HG03439 (cell line): ENCODE results near the gene MACROD2.

Source experiments
- ATAC-seq: cut with Tn5 transposase; IDR thresholded peaks from one replicate; pipeline ENCODE4 v1.9.1; 2021; ENCODE audit warnings: mild to moderate bottlenecking, moderate library complexity; ENCODE audit not compliant: unreplicated experiment

MACROD2 gene

DNA sequence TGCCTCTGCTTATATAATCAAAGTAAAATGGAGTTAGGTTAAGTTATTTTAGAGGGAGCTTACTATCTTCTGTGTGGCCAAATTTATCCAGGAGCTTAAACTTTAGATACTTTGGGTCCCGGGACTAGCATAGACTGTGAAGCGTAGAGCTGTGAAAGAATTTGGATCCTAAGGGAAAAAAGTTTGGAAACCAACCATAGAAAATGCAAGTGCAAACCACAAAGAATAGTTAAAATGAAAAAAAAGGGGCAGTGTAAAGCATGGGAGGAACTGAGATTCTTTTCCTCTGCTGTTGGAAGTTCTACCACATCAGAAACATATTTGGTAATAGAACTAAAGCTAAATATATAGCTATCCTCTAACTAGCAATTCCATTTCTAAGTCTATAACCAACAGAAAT, 574.3 kb downstream of the MACROD2 start:
- no peak for ATAC-seq

DNA sequence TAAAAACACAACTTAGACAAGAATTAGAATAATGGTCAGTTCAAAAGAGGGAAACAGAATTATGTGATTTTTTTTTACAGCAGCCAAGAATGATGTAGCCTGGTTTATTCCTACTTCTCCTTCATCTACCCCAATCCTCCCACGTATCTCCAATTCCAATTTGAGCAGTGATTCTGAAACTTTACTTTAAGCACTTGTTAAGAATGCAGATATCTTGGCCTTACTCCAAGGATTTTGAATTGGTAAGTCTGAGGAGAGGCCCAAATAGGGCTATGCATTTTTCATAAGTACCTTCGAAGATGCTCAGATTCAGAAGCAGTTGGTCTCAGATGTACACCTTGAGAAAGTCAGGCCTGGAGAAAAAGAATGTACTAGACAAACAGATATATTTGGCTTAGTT, 575.5 kb downstream of the MACROD2 start:
- ATAC-seq: no peak

DNA sequence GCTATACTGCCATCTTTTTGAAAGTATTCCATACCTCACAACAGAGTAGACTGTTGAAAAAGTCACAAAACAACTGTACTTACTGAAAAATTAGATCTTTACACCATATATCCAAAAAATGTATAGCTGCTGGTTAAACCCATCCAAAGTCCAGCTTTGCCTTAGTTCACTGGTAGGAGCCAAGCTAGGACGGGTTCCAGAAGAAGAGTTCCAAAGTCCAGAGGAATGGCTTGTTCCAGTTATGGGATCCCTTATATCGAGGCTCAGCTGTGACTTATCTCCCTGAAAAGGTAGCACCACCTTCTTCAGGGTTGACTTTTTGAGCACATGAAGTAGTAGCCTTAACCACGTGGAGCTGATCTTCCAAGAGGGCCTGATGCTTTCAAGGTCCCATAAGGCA, 578.4 kb downstream of the MACROD2 start:
- no peak for ATAC-seq

DNA sequence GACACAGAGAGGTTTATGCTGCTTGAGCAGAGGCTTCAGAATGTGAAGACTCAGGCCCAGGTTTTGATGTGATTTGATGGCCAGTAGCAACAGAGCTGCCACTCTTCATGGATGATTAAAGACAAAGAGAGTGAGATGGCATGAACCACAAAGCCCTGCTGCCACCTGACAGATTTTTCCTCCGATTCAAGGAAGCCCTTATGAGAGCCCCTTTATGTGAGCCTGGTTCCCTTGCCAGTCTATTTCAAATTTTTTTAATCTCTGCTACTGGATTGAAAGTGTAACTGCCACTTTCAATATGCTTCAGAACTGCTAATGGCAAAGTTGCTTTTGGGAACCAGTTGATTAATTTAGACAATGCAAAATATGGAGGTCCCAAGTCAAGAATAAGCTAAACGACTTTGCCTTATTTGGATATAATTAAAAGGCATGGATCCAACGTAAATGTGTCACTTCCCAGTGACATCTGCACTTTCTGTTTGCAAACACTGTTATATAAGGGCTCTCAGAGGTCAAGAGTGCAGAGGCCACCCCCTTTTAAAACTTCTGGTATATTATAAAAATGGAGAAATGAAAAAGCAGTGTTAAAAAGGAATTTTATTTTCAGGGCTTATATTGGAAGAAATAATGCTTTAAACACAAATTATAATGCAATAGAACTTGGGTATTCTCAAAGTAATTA, 581.0 kb downstream of the MACROD2 start:
- ATAC-seq: no peak

DNA sequence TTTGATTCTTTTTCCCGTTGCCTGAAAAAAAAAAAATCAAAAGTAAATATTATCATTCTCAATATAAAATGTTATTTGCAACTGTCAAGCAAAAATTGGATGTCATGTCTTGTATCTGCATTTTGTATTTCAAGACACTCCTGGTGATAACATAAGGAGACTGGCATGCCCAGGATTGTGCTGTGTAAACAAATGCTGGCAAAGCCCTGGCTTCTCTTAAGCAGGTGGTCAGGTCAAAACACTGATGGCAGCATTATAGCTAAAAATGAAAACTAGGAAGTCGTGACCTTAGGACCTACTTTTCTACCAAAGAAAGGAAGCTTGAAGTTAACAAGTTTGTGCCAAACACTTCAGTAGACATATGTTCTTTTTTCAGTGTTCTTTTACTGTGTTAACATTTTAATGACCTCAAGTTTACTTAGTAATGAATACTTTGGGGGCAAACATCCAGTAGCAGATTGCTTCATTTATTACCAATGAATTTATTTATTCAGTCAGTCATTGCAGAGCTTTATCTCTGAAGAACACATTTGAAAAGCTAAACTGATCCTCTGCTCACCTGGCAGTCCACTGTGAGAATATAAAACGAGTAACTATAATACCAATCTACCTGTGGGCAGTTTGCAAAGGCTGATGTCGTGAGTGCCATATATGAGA, 585.2 kb downstream of the MACROD2 start:
- no peak for ATAC-seq

DNA sequence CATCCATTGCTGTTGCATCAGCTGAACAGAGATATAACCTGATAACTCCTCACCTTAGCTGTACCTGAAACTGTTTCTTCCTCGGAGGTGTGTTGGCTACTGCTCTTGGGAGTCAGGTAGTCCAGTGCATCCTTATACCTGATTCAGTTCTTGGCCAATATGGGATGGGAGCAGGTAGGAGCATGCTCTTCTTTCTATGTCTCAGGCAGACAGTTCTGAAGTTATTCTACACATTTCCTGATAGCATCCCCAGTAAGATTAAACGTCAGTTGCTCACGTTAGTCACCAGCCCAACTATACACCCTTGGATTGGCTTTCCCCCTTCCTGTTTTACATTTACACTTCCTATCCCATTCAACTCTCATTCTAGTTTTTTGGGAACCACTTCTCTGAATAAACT, 586.4 kb downstream of the MACROD2 start:
- no peak for ATAC-seq

DNA sequence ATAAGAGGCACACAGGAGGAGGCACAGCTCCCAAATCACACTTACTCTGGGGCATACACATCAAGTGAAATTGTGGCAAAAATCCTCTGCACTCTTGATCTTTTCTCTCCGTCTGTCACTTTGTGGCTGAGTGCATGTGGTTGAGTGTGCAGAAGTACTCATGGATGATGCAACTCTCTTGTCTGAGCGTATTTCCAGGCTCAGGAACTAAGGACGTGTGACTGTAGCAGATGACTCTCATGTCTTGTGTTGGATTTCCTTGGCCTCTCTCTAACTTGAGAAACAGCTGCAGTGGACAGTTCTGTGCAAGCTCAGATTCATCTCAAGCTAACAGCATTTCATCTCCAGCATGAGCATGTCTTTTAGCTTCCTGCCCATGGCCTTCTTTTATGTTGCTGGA, 587.5 kb downstream of the MACROD2 start:
- ATAC-seq: no peak

DNA sequence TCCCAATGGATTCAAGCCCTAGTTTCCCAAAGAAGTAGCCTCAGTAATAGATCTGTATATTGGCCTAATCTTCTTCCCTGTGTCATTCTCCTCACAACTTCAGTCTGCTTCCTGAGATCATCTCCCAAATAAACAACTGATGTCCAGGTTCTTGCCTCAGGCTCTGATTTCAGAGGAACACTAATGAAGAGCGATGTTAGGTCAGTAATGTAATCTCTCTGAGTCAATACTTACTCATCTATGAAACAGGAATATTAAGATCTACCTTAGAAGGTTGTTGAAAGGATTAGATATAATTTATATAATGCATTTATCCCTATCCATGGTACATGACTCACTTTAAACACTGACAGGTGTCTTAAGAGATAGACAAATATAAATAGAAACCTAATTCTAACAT, 588.1 kb downstream of the MACROD2 start:
- no peak for ATAC-seq

DNA sequence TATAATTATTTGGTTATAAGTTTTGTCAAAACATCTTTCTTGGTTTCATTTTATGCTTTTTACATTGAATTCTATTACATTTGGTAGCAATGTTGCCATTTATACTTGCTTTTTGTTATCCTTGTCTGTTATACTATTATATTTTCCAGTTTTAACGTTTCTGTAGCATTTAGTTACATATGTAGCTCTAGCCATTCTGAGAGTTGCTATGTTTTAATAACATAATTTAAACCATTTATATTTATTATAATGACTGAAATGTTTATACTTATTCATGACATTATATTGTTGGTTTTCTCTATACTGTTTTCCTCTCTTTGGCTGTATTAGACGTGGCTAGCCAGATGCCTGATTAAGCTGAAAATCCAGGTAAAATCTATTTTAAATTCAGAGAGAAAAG, 594.1 kb downstream of the MACROD2 start:
- ATAC-seq: no peak

DNA sequence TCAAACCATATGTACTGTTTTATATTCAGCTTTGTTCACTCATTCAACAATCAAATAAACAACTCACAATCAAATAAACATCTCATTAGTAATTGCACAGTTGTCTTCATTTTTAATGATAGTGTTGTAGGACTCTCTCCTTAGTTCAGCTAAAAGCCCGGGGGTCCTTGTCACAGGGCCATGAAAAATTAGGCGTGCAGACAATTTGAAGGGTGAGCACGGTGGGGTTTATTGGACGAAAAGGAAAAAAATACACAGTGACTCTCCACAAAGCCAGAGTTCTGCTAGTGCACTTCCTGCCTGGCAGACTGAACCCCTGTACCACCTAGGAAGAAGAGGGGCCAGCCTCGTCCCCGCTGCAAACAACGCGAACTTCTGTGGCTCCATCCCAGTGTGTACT, 599.7 kb downstream of the MACROD2 start:
- ATAC-seq: no peak

DNA sequence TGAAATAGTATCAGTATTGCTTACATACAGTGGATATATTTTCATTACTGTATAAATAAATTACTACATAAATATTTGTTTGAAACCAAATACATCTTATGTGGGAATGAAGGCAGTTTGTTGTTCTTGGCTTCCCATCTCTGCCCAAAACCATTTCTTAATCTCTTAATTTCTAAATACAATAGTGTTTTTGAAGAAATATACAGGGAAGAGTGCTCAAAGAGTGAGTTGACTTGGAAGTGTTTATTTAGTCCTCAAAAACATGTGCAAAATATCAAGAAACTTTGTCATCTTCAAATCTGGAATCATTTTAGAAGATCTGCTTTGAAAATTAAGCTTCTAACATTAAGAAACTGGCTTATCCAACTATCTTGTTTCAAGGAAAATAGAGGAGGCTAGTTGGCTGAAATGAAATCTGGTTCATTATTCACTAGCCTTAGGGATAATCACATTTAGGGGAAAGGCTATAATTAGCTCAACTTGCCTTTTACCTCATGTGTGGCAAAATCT, 601.9 kb downstream of the MACROD2 start:
- ATAC-seq: no peak

DNA sequence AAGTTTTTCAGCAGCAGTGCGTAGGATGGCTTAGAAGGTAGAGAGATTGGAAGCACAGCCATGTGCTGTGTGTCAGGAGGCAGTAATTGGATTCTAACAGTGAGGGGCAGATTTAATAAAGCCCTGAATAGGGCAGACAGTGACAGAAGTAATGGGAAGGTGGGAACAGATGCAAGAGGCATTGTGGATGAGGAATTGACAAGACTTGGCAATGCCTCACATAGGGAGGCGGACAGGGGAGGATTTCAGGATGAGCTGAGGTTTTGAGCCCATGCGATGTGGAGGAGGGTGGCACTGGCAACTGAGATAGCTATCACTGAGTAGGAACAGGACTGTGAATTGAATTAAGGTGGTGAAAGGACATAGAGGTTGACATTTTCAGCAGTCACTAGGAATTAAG, 604.3 kb downstream of the MACROD2 start:
- no peak for ATAC-seq

DNA sequence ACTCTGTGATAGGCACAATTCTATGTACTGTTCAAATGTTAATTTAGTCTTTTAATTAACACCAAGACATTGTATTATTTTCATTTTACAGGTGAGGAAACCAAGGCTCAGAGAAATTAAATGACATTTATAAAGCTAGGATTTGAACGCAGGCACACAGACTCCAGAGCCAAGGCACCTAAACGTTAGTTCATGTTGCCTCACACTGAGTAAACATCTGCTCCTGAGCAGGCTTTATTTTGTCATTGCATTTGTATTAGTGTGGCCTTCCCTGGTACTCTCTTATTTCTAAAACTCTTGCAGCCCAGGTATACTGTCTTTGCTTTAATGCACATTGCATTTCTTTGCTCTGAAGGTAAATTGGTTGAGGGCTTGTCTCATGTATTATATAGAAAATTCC, 605.2 kb downstream of the MACROD2 start:
- ATAC-seq: no peak

DNA sequence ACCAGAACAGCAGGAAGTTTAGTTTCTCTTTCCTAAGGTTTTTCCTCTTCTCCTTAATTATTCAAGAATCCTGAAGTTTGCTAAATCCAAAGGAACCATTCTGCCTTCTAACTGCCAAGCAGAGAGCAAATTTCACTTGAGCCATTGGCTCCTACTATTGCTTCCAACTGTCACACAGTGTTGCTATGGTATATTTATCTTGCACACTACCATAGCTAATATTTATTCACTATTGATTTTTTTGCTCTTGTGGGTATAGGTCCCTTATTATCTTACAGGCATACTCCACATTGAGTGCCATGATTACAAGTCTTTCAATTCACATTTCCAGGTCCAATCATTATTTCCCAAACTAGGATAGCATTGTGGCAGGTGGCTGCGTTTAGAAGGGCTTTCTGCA, 608.8 kb downstream of the MACROD2 start:
- ATAC-seq: no peak

DNA sequence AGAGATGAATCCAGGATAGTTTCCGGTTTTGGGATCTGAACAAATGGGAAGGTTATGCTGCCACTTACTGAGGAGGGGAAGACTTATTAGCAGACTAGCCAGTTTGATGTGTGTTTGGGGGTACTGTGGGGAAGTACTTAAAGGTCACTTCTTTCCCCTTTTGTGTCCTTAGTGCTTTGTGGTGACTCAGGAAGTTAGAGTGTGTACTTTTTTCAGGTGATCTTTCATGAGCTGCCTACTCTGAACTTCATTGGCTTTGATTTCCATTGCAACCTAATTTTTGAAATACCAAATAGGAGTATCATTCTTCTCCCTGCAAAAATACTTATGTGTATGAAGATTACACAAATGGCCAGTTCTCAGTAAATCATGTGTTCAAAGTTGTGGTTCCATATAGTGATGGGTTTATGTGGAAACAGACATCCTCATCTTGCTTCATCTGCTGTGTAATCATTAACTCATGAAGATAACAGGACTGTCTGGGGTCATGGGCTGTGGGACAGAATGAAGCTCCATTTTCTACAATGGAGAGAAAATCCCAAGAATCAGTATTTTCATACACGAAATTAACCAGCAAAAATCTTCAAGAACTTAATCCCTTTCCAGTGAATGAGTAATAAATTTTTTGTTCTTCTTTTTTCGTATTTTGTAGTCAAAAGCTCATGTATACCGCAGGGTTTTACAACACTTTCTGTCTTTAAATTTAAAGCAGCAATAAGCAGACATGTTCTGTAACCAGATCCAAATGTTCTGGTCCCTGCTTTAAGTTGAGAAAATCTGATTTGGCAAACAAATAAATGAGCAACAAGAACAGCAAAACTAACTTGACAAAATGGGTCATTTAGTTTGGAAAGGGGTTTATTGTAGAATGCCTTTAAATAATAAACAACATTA, 614.3 kb downstream of the MACROD2 start:
- no peak for ATAC-seq

DNA sequence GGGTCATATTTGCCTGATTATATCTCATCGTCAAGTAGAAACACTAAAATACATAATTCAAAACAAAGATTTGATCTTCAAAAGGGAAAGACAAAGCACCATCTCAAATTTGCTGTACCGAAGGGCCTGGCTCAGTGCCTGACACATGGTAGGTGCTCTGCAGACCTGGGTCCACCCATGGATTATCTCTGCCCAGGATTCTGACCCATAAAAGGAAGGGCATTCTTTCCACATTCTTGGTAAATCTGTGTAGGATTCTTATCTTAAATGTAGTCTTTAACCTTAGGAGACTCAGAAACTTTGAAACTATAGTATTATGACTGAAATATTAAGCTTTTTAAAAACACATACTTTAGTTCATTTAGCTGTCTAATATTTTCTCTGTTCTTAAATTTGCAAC, 616.2 kb downstream of the MACROD2 start:
- no peak for ATAC-seq

DNA sequence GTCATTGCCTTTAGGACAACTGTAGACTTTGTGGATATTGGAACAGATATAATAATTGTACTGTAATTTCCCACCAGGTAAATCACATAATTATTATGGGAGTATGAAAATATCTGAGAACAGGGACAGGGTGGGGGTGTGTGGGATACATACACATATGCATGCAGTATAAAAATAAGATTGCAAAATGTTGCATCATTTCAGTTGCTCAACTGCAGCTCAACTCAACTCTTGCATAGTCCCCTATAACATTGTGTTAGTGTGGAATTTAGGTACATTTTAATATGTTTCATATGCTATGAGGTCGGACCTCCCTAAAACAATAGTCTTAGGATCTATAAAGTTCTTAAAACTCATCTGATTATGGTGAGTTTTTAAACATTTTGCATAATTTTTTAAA, 617.1 kb downstream of the MACROD2 start:
- no peak for ATAC-seq

DNA sequence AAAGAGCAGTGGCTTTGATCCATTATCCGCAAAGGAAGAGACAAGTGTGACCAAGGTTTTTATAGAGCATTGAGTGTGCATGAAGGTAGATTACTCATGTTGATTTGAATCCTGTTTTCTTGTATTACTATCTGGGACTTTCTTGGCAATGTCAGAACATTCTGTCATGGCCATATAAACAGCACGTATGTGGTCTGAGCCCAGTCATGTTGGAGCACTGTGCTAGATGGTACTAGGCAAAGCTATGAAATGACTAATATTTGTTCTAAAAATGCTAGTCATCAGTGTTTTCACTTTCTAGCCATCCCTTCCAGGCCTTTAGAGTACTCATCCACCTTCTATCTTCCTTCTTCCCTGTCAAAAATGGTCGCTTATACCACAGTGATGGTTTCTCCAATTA, 620.7 kb downstream of the MACROD2 start:
- no peak for ATAC-seq

DNA sequence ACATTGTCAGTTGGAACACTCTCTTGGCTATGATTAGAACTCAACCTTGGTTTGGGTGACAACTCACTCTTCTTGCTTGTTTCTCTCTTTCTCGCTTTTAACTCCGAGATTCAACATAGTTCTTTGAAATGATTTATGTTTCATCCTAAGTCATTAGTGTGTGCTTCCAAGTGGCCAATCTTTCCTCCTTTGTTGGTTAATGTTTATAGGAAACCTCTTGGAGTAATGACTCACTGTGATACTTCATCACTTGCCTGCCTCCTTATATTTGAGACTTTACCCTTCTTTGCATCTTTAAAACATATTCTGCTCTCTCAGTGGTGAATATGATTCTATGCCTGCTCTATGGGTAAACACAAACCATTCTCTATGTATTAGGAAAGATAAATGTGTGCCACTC, 621.8 kb downstream of the MACROD2 start:
- no peak for ATAC-seq

DNA sequence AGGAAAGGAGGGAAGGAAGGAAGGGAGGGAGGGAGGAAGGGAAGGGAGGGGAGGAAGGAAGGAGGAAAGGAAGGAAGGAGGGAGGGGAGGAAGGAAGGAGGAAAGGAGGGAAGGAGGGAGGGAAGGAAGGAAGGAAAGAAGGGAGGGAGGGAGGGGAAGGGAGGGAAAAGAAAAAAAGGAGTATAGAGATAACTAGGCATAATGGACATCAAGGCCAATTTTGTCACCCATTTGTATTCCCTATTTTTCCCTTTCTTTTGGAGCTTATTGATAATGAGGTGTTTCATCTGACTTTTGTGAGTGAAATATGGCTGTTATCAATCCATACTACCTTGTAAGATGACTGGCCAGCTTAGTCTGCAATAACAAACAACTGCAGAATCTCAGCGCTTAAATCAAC, 624.1 kb downstream of the MACROD2 start:
- no peak for ATAC-seq

DNA sequence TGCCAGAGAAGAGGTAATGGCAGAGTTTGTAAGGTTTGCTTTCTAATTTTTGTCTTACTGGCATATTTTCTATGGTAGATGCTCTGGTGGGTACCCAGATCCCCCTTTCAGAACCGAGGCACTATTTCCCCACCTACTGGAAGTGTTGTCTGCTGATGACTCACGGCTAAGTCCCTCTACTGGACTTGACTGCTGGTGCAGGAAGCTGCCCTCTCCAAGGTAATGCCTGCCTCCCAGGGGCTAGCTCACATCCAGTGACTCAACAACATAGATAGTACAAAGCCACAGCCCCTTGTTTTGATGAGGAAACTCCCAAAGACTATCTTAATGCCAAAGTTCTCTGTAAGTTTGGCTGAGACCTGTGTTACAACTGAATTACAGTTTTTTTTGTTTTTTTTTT, 627.5 kb downstream of the MACROD2 start:
- no peak for ATAC-seq

DNA sequence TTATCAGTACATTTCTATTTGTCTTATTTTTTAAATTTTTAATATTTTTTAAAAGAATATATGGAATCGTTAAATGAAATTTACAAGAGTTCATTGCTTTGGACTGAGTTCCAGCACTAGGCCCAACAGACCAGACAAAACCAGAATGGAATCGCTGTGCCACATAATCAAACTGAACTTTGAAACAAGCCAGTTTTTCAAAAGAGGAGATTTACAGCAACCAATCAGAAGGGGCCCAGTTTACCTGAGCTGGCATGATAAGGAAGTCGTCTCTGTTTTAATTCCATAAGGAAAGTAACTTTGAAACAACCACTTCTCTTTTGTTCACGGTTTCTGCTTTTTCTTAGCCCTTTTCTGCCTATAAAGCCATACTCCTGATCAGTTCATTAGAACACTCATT, 635.7 kb downstream of the MACROD2 start:
- no peak for ATAC-seq
